ENCODE data around the gene MAGEA8. TPM values are rescaled to one million over a fixed set of nuclear protein-coding genes. Genes with fewer than 3 reads are reported as not detected.

MAGEA8 gene
- total RNA-seq, 2 donors from 2014 or later, result not detected

DNA sequence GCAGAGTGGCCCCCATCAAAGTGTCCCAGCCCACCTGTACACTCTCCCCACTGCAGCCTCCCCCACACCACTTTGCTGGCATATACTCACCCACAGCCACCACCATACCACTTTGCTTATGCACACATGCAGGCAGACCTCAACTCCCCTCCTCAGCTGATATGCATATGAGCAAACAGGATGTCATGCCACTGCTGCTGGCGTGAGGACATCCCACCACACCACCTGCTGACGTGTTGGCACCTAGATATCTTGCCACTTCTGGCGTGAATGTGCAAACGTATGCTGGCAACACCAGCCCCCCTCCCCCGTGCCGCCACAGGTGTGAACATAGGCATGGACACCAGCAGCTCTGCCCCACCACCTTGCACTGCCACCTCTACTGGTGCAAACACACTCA lies 22.4 kb upstream of the MAGEA8 start:
- no peak overlapping the region for H3K9ac ChIP-seq (ENCODE audit: low read depth in 2 of 2, low read length in 2 of 2)
- no peak for DNase-seq
- no peaks in the 10 kb centered on the region for H3K27me3 ChIP-seq
- TF ChIP-seq, protein P1, sequence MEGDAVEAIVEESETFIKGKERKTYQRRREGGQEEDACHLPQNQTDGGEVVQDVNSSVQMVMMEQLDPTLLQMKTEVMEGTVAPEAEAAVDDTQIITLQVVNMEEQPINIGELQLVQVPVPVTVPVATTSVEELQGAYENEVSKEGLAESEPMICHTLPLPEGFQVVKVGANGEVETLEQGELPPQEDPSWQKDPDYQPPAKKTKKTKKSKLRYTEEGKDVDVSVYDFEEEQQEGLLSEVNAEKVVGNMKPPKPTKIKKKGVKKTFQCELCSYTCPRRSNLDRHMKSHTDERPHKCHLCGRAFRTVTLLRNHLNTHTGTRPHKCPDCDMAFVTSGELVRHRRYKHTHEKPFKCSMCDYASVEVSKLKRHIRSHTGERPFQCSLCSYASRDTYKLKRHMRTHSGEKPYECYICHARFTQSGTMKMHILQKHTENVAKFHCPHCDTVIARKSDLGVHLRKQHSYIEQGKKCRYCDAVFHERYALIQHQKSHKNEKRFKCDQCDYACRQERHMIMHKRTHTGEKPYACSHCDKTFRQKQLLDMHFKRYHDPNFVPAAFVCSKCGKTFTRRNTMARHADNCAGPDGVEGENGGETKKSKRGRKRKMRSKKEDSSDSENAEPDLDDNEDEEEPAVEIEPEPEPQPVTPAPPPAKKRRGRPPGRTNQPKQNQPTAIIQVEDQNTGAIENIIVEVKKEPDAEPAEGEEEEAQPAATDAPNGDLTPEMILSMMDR (IDR thresholded peaks at IDR 0.05), result no peak
- no peak overlapping the region for H3K27ac ChIP-seq
- intact Hi-C loops (cut with DNase I), result no loop called here
- H3K4me1 ChIP-seq, result no peaks in the 10 kb centered on the region
- no peaks in the 10 kb centered on the region for H3K9me3 ChIP-seq
- no peaks in the 10 kb centered on the region for H3K36me3 ChIP-seq
- H3K4me3 ChIP-seq, result no peak overlapping the region

DNA sequence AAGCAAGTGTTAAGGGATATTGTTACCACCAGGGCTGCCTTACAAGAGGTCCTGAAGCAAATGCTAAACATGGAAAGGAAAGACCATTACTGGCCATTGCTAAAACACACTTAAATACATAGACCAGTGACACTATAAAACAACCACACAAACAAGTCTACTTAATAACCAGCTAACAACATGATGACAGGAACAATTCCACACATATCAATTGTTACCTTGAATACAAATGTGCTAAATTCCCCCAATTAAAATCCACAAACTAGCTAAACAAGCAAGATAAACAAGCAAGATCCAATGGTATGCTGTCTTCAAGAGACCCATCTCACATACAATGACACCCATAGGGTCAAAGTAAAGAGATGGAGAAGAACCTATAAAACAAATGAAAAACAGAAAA lies 20.5 kb upstream of the MAGEA8 start:
- no peak overlapping the region for H3K27ac ChIP-seq
- no peaks in the 10 kb centered on the region for H3K9me3 ChIP-seq
- no peak overlapping the region for H3K9ac ChIP-seq (ENCODE audit: low read depth in 2 of 2, low read length in 2 of 2)
- TF ChIP-seq, protein P1 (IDR thresholded peaks at IDR 0.05), result no peak
- no peaks in the 10 kb centered on the region for H3K36me3 ChIP-seq
- H3K4me3 ChIP-seq, result no peak overlapping the region
- no peak for DNase-seq
- H3K27me3 ChIP-seq, result no peaks in the 10 kb centered on the region
- H3K4me1 ChIP-seq, result no peaks in the 10 kb centered on the region
- intact Hi-C loops (cut with DNase I), result no loop called here

DNA sequence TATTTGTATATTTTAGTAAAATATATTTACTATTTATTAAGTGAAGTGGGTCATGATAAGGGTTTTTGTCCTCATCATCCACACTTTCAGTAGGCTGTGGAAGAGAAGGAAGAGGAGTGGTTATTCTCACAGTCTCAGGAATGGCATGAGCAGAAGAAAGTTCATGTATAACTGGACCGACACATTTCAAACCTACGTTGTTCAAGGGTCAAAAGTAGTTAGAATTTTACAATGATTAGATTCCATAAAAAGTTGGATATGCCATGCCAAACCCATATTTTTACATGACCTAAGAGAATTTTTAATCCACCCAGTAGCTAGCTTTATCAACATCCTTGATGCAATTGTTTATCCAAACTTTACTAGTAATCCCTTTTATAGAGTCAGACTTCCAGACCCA lies 15.6 kb upstream of the MAGEA8 start:
- TF ChIP-seq, protein P1 (IDR thresholded peaks at IDR 0.05), result no peak
- Histone ChIP-seq H3K36me3 (no peaks in the 10 kb centered on the region), H3K9ac (ENCODE audit: low read depth in 2 of 2, low read length in 2 of 2) (no peak overlapping the region)

DNA sequence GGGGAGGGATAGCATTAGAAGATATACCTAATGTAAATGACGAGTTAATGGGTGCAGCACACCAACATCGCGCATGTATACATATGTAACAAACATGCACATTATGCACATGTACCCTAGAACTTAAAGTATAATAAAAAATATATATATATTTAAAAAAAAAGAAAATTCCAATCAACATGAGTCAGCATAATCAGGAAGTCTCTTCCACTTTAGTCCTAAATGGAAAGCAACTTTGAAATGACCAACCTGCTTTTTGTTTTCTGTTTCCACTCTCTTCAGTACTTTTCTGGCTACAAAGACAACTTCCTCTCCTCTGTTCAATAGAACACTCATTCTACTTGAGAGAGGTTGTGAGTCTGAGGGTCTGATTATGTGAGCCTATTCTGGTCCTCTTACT lies 13.5 kb upstream of the MAGEA8 start:
- Histone ChIP-seq H3K27me3 (no peaks in the 10 kb centered on the region), H3K27ac (no peak overlapping the region), H3K9me3 (no peaks in the 10 kb centered on the region), H3K4me1 (no peaks in the 10 kb centered on the region), H3K9ac (ENCODE audit: low read depth in 2 of 2, low read length in 2 of 2) (no peak overlapping the region), H3K36me3 (no peaks in the 10 kb centered on the region), H3K4me3 (no peak overlapping the region)
- no peak for DNase-seq
- intact Hi-C loops (cut with DNase I), result no loop called here
- TF ChIP-seq, protein P1 (IDR thresholded peaks at IDR 0.05), result no peak

More for the DNA sequence above, 15.6 kb upstream of the MAGEA8 start:
- DNase-seq, result no peak
- Histone ChIP-seq H3K4me1 (no peaks in the 10 kb centered on the region), H3K27ac (no peak overlapping the region), H3K27me3 (no peaks in the 10 kb centered on the region), H3K4me3 (no peak overlapping the region), H3K9me3 (no peaks in the 10 kb centered on the region)
- intact Hi-C loops (cut with DNase I), result no loop called here

DNA sequence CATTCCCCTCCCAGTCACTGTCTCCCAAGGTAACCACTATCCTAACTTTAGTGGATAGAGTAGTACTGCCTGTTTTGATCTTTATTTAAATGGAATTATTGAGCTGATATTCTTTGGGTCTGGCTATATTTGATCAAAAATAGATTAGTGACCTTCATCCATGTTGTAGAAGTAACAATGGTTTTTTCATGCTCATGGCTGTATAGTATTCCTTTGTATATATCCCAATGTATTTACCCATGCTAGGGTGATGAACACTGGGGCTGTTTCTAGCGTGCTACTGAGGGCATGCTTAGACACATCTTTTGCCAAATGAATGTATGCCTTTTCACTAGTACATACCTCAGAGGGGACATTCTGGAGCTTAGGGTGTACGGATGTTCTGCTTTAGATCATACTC lies 10.1 kb upstream of the MAGEA8 start:
- H3K9me3 ChIP-seq, result no peaks in the 10 kb centered on the region
- no peaks in the 10 kb centered on the region for H3K36me3 ChIP-seq
- H3K4me3 ChIP-seq, result no peak overlapping the region
- H3K4me1 ChIP-seq, result no peaks in the 10 kb centered on the region
- H3K9ac ChIP-seq (ENCODE audit: low read depth in 2 of 2, low read length in 2 of 2), result no peak overlapping the region
- TF ChIP-seq, protein P1 (IDR thresholded peaks at IDR 0.05), result no peak
- no peaks in the 10 kb centered on the region for H3K27me3 ChIP-seq
- no peak for DNase-seq
- no peak overlapping the region for H3K27ac ChIP-seq
- intact Hi-C loops (cut with DNase I), result no loop called here

DNA sequence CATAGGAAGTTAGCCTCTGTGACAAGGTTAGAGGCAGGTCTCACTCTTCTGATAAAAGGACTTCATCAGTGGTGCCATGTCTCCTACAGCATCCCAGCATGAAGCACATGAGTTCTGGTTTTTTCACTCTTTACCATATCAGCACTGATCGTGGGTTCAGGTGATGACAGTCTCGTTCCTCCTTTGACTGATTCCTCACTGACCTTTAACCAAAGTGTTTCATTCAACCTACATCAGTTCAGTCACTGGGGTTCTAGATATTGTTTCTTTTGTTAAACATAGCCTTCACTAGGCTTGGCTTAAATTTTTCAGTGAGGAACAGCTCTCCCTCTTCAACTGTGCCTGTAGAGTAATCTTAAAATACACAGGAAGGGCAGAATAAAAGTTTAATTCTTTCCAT lies 9.6 kb upstream of the MAGEA8 start:
- H3K27ac ChIP-seq, result no peak overlapping the region
- DNase-seq, result no peak
- TF ChIP-seq, protein P1 (IDR thresholded peaks at IDR 0.05), result no peak
- H3K9me3 ChIP-seq, result no peaks in the 10 kb centered on the region
- no peak overlapping the region for H3K4me3 ChIP-seq
- no peaks in the 10 kb centered on the region for H3K4me1 ChIP-seq
- intact Hi-C loops (cut with DNase I), result no loop called here
- no peaks in the 10 kb centered on the region for H3K36me3 ChIP-seq
- H3K9ac ChIP-seq (ENCODE audit: low read depth in 2 of 2, low read length in 2 of 2), result no peak overlapping the region
- no peaks in the 10 kb centered on the region for H3K27me3 ChIP-seq

Measured in colonic mucosa (tissue), 4 donors.